ENCODE data around the gene OR5B2. TPM values are rescaled to one million over a fixed set of nuclear protein-coding genes. Genes with fewer than 3 reads are reported as not detected.

OR5B2 gene
- total RNA-seq, 1 experiment from 2014 or later = not detected

- peaks cover 19% of the 10 kb centered on the region for H3K4me1 Mint-ChIP-seq
Observed at GRCh38 chr11:58429273-58429672, 1.4 kb upstream of the OR5B2 start.

More at GRCh38 chr11:58429273-58429672, 1.4 kb upstream of the OR5B2 start:
- no peak for TF ChIP-seq ZBTB21 (CRISPR knock-in tag; IDR thresholded peaks at IDR 0.05; ENCODE audit: borderline replicate concordance)
- TF ChIP-seq, protein P1, sequence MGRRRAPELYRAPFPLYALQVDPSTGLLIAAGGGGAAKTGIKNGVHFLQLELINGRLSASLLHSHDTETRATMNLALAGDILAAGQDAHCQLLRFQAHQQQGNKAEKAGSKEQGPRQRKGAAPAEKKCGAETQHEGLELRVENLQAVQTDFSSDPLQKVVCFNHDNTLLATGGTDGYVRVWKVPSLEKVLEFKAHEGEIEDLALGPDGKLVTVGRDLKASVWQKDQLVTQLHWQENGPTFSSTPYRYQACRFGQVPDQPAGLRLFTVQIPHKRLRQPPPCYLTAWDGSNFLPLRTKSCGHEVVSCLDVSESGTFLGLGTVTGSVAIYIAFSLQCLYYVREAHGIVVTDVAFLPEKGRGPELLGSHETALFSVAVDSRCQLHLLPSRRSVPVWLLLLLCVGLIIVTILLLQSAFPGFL (CRISPR knock-in tag; IDR thresholded peaks at IDR 0.05; ENCODE audit: borderline replicate concordance) = no peak
- no peak for TF ChIP-seq TCF7 (CRISPR knock-in tag; IDR thresholded peaks at IDR 0.05; ENCODE audit: low read depth)
- no peak for TF ChIP-seq ZNF263 (CRISPR knock-in tag; IDR thresholded peaks at IDR 0.05; ENCODE audit: low read depth)
- TF ChIP-seq, protein P2, sequence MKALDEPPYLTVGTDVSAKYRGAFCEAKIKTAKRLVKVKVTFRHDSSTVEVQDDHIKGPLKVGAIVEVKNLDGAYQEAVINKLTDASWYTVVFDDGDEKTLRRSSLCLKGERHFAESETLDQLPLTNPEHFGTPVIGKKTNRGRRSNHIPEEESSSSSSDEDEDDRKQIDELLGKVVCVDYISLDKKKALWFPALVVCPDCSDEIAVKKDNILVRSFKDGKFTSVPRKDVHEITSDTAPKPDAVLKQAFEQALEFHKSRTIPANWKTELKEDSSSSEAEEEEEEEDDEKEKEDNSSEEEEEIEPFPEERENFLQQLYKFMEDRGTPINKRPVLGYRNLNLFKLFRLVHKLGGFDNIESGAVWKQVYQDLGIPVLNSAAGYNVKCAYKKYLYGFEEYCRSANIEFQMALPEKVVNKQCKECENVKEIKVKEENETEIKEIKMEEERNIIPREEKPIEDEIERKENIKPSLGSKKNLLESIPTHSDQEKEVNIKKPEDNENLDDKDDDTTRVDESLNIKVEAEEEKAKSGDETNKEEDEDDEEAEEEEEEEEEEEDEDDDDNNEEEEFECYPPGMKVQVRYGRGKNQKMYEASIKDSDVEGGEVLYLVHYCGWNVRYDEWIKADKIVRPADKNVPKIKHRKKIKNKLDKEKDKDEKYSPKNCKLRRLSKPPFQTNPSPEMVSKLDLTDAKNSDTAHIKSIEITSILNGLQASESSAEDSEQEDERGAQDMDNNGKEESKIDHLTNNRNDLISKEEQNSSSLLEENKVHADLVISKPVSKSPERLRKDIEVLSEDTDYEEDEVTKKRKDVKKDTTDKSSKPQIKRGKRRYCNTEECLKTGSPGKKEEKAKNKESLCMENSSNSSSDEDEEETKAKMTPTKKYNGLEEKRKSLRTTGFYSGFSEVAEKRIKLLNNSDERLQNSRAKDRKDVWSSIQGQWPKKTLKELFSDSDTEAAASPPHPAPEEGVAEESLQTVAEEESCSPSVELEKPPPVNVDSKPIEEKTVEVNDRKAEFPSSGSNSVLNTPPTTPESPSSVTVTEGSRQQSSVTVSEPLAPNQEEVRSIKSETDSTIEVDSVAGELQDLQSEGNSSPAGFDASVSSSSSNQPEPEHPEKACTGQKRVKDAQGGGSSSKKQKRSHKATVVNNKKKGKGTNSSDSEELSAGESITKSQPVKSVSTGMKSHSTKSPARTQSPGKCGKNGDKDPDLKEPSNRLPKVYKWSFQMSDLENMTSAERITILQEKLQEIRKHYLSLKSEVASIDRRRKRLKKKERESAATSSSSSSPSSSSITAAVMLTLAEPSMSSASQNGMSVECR (CRISPR knock-in tag; IDR thresholded peaks at IDR 0.05; ENCODE audit: borderline replicate concordance) = no peak
- no peak for TF ChIP-seq ESRRA (CRISPR knock-in tag; IDR thresholded peaks at IDR 0.05; ENCODE audit: borderline replicate concordance)
- TF ChIP-seq CREM (CRISPR knock-in tag; IDR thresholded peaks at IDR 0.05) = no peak
- TF ChIP-seq SOX15 (CRISPR knock-in tag; IDR thresholded peaks at IDR 0.05) = no peak
- TF ChIP-seq MXD4 (CRISPR knock-in tag; IDR thresholded peaks at IDR 0.05; ENCODE audit: borderline replicate concordance) = no peak
- TF ChIP-seq ETV6 (CRISPR knock-in tag; IDR thresholded peaks at IDR 0.05) = no peak
- TF ChIP-seq JUN (CRISPR knock-in tag; IDR thresholded peaks at IDR 0.05) = no peak
- TF ChIP-seq FOXK1 (CRISPR knock-in tag; IDR thresholded peaks at IDR 0.05) = no peak
- TF ChIP-seq ZMAT4 (CRISPR knock-in tag; IDR thresholded peaks at IDR 0.05) = no peak
- no peak for TF ChIP-seq GTF2I (CRISPR knock-in tag; conservative IDR thresholded peaks at IDR 0.05)
- no peak for TF ChIP-seq ZNF671 (CRISPR knock-in tag; IDR thresholded peaks at IDR 0.05)
- no peak for TF ChIP-seq JAZF1 (CRISPR knock-in tag; IDR thresholded peaks at IDR 0.05)
- TF ChIP-seq CTCF (IDR thresholded peaks at IDR 0.05) = no peak
- TF ChIP-seq, protein P3, sequence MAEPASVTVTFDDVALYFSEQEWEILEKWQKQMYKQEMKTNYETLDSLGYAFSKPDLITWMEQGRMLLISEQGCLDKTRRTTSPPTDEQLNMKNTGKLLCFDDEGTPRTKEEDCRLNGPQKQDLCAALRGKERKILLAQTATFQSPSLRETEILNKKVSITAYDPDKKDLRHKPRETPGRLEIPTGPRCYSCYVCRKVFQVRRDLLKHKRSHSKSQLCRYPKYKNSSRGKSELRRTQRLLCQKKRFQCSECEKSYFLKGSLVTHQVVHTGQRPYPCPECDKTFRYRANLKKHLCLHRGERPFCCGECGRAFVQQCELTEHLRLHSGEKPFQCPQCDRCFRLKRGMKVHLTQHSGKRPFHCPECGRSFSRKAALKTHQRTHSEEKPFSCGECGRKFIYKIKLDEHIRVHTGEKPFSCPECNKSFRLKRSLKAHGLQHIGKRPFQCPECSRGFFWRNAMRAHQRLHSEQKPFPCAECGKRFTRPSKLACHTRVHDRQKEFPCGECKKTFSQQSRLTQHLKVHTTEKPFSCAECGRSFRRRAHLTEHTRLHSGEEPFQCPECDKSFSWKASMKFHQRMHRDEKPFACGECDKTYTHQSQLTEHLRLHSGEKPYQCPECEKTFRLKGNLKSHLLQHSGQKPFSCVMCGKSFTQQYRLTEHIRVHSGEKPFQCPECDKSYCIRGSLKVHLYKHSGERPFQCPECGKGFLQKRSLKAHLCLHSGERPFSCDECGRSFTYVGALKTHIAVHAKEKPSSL (CRISPR knock-in tag; conservative IDR thresholded peaks at IDR 0.05) = no peak
- H3K27ac Mint-ChIP-seq = no peak overlapping the region
- H3K4me3 Mint-ChIP-seq = no peak overlapping the region
- DNase-seq (ENCODE audit: low spot score) (no peak), ATAC-seq (no peak)
- no peaks in the 10 kb centered on the region for H3K36me3 Mint-ChIP-seq
- POLR2A ChIA-PET = no interaction called here
- H3K27me3 Mint-ChIP-seq (ENCODE audit: low read depth) = no peaks in the 10 kb centered on the region
- CTCF ChIA-PET = no interaction called here
- no peaks in the 10 kb centered on the region; the same call in 1 of the 2 replicates for H3K9me3 Mint-ChIP-seq

All from WTC11 (cell line).